Spinal cord (tissue), 10 donors: Measurements from ENCODE around the gene KRTAP29-1. TPM values are rescaled to one million over a fixed set of nuclear protein-coding genes. Genes with fewer than 3 reads are reported as not detected.

Source experiments
- DNase-seq, 6 donors: peaks; one replicate each; pipeline versions ENCODE4 v3.0.0 to v3.0.0-alpha.2; 2013 to 2015; ENCODE audit warnings: low spot score in 6 of 6, low read depth in 4 of 6
- H3K27ac ChIP-seq: one replicate; pipeline ENCODE4 v1.5.1; 2013; ENCODE audit warnings: low read depth, low read length, control low read depth
- H3K27me3 ChIP-seq: one replicate; pipeline ENCODE4 v1.6.1; 2013; ENCODE audit warnings: low read length; ENCODE audit not compliant: control insufficient read depth, insufficient read depth
- H3K36me3 ChIP-seq: one replicate; pipeline ENCODE4 v1.6.1; 2013; ENCODE audit warnings: low read length; ENCODE audit not compliant: control insufficient read depth, insufficient read depth
- H3K4me1 ChIP-seq: one replicate; pipeline ENCODE4 v1.6.1; 2013; ENCODE audit warnings: low read length; ENCODE audit not compliant: control insufficient read depth, insufficient read depth
- H3K4me3 ChIP-seq: one replicate; pipeline ENCODE4 v1.5.1; 2013; ENCODE audit warnings: low read depth, low read length, control low read depth
- H3K9me3 ChIP-seq: one replicate; pipeline ENCODE4 v1.6.1; 2013; ENCODE audit warnings: low read length; ENCODE audit not compliant: control insufficient read depth, insufficient read depth
- WGBS: methylation state at CpG from one replicate; pipeline ENCODE4 v1.1.5; 2013; ENCODE audit warnings: missing lambda C conversion rate; ENCODE audit not compliant: insufficient coverage; 5-methylcytosine and 5-hydroxymethylcytosine counted together
- polyA plus RNA-seq, 2 donors: library from polyadenylated mRNA; unstranded; fragments of 120-200 nt; gene quantifications; one replicate each; pipeline ENCODE4 v1.2.1, GENCODE V29; 2013; ENCODE audit not compliant: insufficient read length in 2 of 2
- total RNA-seq, 2 donors: library from RNA; depleted of rRNA in 1 of 2; stranded (reverse); fragments of 120-200 nt in 1 of 2; fragments of >200 nt in 1 of 2; gene quantifications; one replicate each; pipeline versions ENCODE4 v1.2.3 to v1.2.4, GENCODE V29; 2013 to 2014
- donor health status: healthy.

The KRTAP29-1 gene
- total and polyA plus RNA-seq, 4 donors, result not detected

GRCh38 chr17:41329279-41329948 is 26.8 kb upstream of the KRTAP29-1 start:
- Histone ChIP-seq H3K27ac (no peak overlapping the region), H3K4me1 (peaks cover 11% of the 10 kb centered on the region), H3K4me3 (no peak overlapping the region), H3K27me3 (no peaks in the 10 kb centered on the region), H3K9me3 (no peaks in the 10 kb centered on the region), H3K36me3 (no peaks in the 10 kb centered on the region)
- WGBS, result 59% methylated on average over 8 of the region's 13 CpGs
- peak in 2 of 6 donors; percentile 44 to 47 for DNase-seq

GRCh38 chr17:41328207-41328606 is 25.6 kb upstream of the KRTAP29-1 start:
- Histone ChIP-seq H3K4me1 (peaks cover 11% of the 10 kb centered on the region), H3K27ac (no peak overlapping the region), H3K36me3 (no peaks in the 10 kb centered on the region), H3K27me3 (no peaks in the 10 kb centered on the region), H3K4me3 (no peak overlapping the region), H3K9me3 (no peaks in the 10 kb centered on the region)
- WGBS, result 85% methylated on average over 7 of the region's 7 CpGs
- DNase-seq, result no peak

DNA sequence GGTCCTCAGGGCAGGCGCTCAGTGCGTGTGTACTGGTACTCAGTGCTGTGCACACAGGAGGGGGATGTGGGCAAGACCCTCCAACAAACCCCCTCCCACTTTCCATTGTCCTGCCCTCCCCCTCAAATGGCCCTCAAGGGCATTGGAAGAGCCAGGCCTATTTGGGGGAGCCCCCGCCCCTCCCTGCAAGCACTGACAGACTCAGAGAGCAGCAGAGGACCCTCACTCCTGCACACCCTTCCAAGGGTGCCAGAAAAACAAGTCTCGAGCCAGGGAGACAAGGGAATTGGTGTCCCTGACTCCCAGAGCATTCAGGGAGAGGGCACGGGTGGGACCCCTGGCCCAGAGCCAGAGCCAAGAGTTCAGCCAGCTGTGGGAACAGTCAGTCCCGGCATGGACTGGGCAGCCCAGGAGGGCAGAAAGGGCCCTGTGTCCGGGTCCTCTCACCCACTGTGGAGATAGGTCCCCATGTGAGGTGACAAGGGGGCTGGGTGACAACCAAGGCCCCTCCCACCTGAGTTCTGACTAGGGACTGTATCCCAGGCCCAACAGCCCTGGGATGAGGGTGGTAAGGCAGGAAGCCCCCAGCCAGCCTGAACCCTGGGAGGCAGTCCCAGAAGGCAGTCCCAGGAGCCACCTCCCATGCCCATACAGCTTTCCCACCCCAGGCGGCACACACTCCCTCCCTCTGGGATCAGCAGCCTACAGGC is 24.9 kb upstream of the KRTAP29-1 start:
- H3K27me3 ChIP-seq, result no peaks in the 10 kb centered on the region
- 82% methylated on average over 8 of the region's 8 CpGs for WGBS
- no peaks in the 10 kb centered on the region for H3K9me3 ChIP-seq
- peaks cover 11% of the 10 kb centered on the region for H3K4me1 ChIP-seq
- DNase-seq, result no peak
- H3K27ac ChIP-seq, result no peak overlapping the region
- no peaks in the 10 kb centered on the region for H3K36me3 ChIP-seq
- H3K4me3 ChIP-seq, result no peak overlapping the region

DNA sequence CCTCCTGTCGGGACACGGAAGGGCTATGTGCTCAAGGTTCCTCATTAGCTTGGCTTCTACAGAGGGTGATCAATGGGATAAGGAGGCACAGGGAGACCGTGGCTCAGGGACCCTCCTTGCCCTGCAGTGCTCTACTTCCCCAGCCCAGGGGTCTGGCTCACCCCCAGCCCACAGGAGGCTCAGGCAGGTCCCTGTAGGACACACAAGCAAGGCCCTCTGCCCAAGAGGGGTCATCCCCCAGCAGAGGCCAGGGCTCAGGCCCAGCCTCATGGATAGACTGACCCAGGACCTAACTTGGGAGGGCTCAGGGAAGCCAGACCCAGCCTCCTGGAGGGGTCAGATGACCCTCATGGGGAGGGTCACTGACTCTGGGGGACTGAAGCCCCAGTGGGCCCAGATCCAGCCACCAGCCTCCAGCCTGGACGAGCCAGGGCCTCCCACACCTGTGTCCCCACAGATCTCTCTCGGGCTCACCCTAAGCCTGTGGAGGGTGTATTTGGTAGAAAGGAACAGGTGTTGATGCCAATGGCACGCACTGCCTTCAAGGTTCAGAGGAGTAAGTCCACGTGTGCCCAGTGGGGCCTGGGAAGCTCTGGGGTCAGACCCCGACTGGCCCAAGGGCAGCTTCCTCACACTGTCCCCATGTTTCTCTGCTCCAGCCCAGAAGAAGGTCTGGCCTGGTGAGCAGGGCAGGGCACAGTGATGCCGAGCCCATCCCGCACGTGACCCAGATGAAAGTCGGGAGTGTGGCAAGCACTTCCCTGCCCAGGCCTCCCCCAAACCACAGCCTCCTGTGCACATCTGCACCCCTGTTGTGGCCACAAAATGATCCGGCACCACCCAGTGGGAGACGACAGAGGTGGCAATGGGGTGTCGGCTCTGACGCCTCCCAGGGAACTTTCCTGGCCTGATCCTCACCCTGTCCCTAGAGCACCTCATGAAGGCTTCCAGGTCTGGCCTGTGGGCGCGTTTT is 23.8 kb upstream of the KRTAP29-1 start:
- Histone ChIP-seq H3K27me3 (no peaks in the 10 kb centered on the region), H3K36me3 (no peaks in the 10 kb centered on the region), H3K4me1 (peaks cover 11% of the 10 kb centered on the region), H3K9me3 (no peaks in the 10 kb centered on the region), H3K27ac (no peak overlapping the region), H3K4me3 (no peak overlapping the region)
- WGBS, result 86% methylated on average over 17 of the region's 18 CpGs
- no peak for DNase-seq

DNA sequence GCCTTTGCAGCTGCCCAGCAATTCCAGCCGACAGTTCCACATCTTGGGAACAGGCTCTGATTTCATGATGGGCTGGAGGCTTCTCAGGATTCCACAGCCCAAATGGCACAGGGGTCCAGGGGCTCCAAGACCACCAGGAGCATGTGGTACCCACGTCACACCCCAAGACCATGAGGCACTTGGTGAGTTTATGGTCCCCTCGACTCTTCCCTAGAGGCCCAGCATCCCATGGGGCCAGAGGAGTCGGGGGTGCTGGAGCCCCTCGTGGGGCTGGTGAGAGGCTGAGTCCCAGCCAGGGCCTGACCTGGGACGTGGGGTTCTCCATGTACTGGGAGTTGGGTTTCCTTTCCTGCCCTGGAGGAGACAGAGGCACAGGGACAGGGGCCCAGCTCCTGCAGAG is 23.0 kb upstream of the KRTAP29-1 start:
- no peaks in the 10 kb centered on the region for H3K27me3 ChIP-seq
- no peak overlapping the region for H3K27ac ChIP-seq
- no peak overlapping the region for H3K4me3 ChIP-seq
- peaks cover 11% of the 10 kb centered on the region for H3K4me1 ChIP-seq
- H3K9me3 ChIP-seq, result no peaks in the 10 kb centered on the region
- no peaks in the 10 kb centered on the region for H3K36me3 ChIP-seq
- no peak for DNase-seq
- 75% methylated on average over 6 of the region's 6 CpGs for WGBS

DNA sequence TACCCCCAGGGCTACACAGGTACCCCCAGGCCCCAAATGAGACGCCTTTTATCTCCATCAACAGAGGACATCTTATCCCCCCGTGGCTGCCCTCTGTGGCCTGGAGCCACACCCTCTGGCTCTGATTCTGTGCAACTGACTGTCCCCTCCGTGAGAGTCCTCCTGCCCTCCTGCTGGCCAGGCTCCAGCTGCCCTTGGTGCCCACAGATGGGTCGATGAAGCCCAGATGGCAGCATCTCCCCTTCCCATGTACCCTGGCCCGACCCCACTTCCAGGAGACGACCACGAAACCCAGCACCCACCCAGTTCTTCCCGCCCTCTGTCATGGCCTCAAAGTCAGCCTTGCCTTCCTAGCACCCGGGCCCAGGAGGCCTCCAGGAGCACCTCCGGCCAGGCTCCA is 22.5 kb upstream of the KRTAP29-1 start:
- Histone ChIP-seq H3K9me3 (no peaks in the 10 kb centered on the region), H3K27ac (no peak overlapping the region)
- WGBS, result 79% methylated on average over 7 of the region's 10 CpGs

DNA sequence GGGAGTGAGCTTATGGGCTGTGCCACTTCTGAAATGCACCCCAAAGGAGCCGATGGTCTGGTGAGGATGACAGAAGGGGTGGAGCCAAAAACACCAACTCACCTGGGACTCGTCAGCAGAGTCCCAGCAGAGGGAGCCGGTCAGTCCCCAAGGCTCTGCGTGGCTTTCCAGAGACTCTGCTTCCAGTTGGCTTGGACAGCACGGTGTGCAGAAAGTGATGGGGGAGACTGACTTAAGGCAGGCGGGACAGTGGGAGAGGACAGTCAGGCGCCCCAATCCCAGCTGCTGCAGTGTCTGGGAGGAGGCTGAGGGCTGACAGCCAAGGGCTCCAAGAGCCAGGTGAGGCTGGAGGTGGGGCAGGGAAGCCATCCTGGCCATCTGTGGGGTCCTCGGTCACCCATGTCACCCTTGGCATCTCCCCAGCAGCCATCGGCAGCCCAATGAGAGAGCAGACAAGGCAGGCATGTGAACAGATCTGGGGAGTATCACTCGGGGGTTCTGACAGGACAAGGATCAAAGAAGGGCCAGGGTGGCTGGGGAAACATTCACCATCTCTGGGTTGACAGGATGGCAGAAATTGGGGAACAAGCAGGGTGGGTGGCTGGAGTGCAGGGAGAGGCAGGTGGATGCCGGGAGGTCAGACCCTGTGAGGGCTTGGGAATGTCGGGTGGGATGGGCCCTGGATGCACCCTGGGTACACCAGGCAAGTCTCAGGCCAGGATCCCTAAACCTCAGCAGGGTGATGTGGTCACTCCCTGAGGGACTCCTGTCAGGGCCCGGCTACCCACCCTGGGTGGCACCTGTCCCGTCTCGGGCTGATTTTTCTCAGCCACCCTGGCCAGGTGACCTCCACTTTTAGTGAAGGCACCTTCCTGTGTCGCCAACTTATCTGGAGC is 21.8 kb upstream of the KRTAP29-1 start:
- Histone ChIP-seq H3K36me3 (no peaks in the 10 kb centered on the region), H3K4me3 (no peak overlapping the region), H3K27ac (no peak overlapping the region), H3K9me3 (peaks cover 4% of the 10 kb centered on the region), H3K27me3 (no peaks in the 10 kb centered on the region), H3K4me1 (peaks cover 11% of the 10 kb centered on the region)
- DNase-seq, result no peak
- 75% methylated on average over 16 of the region's 16 CpGs for WGBS

More for the DNA sequence above, 22.5 kb upstream of the KRTAP29-1 start:
- no peak overlapping the region for H3K4me3 ChIP-seq
- no peaks in the 10 kb centered on the region for H3K27me3 ChIP-seq
- DNase-seq, result no peak
- no peaks in the 10 kb centered on the region for H3K36me3 ChIP-seq
- H3K4me1 ChIP-seq, result peaks cover 11% of the 10 kb centered on the region

- Histone ChIP-seq H3K27ac (no peak overlapping the region), H3K27me3 (no peaks in the 10 kb centered on the region), H3K4me3 (no peak overlapping the region), H3K36me3 (no peaks in the 10 kb centered on the region), H3K4me1 (peaks cover 11% of the 10 kb centered on the region), H3K9me3 (peaks cover 4% of the 10 kb centered on the region)
- DNase-seq, result no peak
- 83% methylated on average over 10 of the region's 11 CpGs for WGBS
These were observed 20.5 kb upstream of the KRTAP29-1 start for GRCh38 chr17:41322903-41323895.
